Hepatic stellate cell (primary cell): ENCODE measurements around the gene KCNA2.

Experiments used
- DNase-seq: peaks from one replicate; pipeline ENCODE4 v3.0.0; 2011; ENCODE audit warnings: low spot score

Gene KCNA2

GRCh38 chr1:110605901-110606656, at the start of gene KCNA2:
Gene KCNA2 (minus strand): TSS chr1:110606358. CDS start chr1:110604782, 1,576 bp downstream.
- peak; percentile 27 for DNase-seq

- no peak for DNase-seq
Measured at GRCh38 chr1:110650609-110651008, 44.5 kb upstream of the KCNA2 start.

GRCh38 chr1:110648417-110648816, 42.3 kb upstream of the KCNA2 start:
- DNase-seq = no peak

GRCh38 chr1:110647254-110647891, 41.2 kb upstream of the KCNA2 start:
- no peak for DNase-seq

GRCh38 chr1:110645821-110646735, 39.9 kb upstream of the KCNA2 start:
- DNase-seq = peak; percentile 12

- DNase-seq = no peak
Measured at GRCh38 chr1:110645211-110645610, 39.1 kb upstream of the KCNA2 start.

- no peak for DNase-seq
Measured at GRCh38 chr1:110643879-110644472, 37.8 kb upstream of the KCNA2 start.

GRCh38 chr1:110639724-110640386, 33.7 kb upstream of the KCNA2 start:
- peak; percentile 40 for DNase-seq

GRCh38 chr1:110638556-110638955, 32.4 kb upstream of the KCNA2 start:
- DNase-seq = no peak

GRCh38 chr1:110638058-110638457, 31.9 kb upstream of the KCNA2 start:
- DNase-seq = no peak

- no peak for DNase-seq
Measured at GRCh38 chr1:110637475-110637874, 31.3 kb upstream of the KCNA2 start.

GRCh38 chr1:110636149-110636935, 30.2 kb upstream of the KCNA2 start:
- no peak for DNase-seq

GRCh38 chr1:110635434-110635833, 29.3 kb upstream of the KCNA2 start:
- no peak for DNase-seq

- peak; percentile 66 for DNase-seq
Measured at GRCh38 chr1:110634455-110635311, 28.5 kb upstream of the KCNA2 start.

GRCh38 chr1:110634086-110634454, 27.9 kb upstream of the KCNA2 start:
- DNase-seq = no peak

- no peak for DNase-seq
Measured at GRCh38 chr1:110633646-110634030, 27.5 kb upstream of the KCNA2 start.

GRCh38 chr1:110631836-110632620, 25.9 kb upstream of the KCNA2 start:
- no peak for DNase-seq

GRCh38 chr1:110630839-110631663, 24.9 kb upstream of the KCNA2 start:
- DNase-seq = peak; percentile 57
